AG09319 (cell line): ENCODE measurements around the gene SLC26A11.

Experiments used
- DNase-seq: peaks from one replicate; pipeline ENCODE4 v3.0.0-alpha.2; 2010; ENCODE audit warnings: low read depth; ENCODE audit errors: extremely low read depth
- TF ChIP-seq, protein P1 (sequence below): IDR thresholded peaks from 2 replicates; pipeline ENCODE4 v1.5.1; 2011; ENCODE audit warnings: low read depth, mild to moderate bottlenecking, inconsistent platforms, low read length, moderate library complexity

SLC26A11 gene

GRCh38 chr17:80220054-80220735, at the start of gene SLC26A11, which contains the start of gene SGSH:
Gene SLC26A11 (plus strand): TSS chr17:80220427. CDS start chr17:80221561, 1,134 bp downstream.
Gene SGSH (minus strand): TSS chr17:80220333. CDS start chr17:80220313, 20 bp downstream.
- TF ChIP-seq, protein P1, sequence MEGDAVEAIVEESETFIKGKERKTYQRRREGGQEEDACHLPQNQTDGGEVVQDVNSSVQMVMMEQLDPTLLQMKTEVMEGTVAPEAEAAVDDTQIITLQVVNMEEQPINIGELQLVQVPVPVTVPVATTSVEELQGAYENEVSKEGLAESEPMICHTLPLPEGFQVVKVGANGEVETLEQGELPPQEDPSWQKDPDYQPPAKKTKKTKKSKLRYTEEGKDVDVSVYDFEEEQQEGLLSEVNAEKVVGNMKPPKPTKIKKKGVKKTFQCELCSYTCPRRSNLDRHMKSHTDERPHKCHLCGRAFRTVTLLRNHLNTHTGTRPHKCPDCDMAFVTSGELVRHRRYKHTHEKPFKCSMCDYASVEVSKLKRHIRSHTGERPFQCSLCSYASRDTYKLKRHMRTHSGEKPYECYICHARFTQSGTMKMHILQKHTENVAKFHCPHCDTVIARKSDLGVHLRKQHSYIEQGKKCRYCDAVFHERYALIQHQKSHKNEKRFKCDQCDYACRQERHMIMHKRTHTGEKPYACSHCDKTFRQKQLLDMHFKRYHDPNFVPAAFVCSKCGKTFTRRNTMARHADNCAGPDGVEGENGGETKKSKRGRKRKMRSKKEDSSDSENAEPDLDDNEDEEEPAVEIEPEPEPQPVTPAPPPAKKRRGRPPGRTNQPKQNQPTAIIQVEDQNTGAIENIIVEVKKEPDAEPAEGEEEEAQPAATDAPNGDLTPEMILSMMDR = no peak
- DNase-seq = peak; percentile 14

DNA sequence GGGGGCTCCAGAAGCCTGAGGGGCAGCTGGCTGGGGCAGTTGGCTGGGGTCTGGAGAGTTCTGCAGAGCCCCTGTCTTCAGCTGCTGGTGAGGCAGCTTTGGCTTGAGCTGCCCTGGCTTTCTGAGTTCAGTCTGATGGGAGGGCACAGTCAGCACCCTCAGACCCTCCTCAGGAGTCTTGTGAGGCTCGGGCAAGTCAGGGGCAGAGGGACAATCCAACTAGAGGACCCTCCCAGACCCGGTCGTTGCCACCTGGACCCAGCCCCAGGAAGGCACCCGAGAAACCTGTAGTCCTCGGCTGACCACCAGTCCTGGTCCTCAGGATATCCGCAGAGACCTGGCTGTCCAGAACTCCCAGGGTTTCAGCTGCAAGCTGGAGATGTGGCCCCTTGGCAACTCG, 48.5 kb upstream of the SLC26A11 start:
- no peak for DNase-seq

GRCh38 chr17:80173126-80173525, 47.1 kb upstream of the SLC26A11 start:
- TF ChIP-seq, protein P1 = no peak
- no peak for DNase-seq

More for the DNA sequence above, 48.5 kb upstream of the SLC26A11 start:
- TF ChIP-seq, protein P1 = no peak

GRCh38 chr17:80173916-80174315, 46.3 kb upstream of the SLC26A11 start:
- TF ChIP-seq, protein P1 = no peak
- no peak for DNase-seq

DNA sequence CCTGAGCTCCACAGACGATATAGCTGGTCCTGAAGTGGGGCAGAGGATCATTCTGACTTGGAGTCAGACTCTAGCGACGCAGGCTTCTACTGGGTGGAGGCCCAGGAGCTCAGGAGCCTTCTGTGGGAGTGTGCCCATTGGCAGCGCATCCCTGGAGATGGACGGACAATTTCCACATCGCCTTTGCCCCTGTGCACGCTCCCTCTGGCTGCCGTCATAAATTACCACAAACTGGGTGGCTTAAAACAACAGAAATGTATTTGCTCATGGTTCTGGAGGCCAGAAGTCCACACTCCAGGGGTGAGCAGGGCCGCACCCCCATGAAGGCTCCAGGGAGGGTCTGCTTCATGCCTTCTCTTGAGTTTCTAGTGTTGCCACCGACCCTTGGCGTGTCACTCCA, 43.5 kb upstream of the SLC26A11 start:
- DNase-seq = no peak
- TF ChIP-seq, protein P1 = no peak

DNA sequence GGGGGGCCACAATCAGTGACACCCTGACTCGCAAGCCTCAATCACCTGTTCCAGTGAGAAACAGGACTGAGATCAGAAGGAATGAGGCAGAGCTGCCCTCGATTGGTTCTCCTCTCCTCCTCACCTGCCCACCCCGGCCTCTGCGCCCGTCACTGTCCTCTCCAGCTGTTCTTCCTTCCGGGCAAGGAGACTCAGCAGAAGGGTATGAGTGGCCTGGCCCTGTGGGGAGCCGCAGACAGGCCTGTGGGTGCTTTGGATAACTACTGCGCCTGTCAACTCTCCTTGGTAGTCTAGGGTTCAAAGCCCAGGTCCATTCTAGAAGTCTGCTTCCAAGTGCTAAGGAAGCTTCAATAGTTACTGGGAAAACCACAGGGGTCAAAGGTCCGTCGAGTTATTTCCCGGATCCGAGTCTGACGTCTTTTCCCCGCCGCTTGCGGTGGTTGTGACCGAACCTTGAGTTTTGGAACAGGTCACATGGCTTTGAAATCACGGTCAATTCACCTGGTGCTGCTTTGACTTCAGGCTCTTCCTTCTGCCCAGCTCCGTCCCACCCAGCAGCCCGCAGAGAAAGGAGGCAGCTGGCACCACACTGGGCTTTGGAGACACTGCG, 42.1 kb upstream of the SLC26A11 start:
- TF ChIP-seq, protein P1 = no peak
- DNase-seq = no peak

- TF ChIP-seq, protein P1 = no peak
- no peak for DNase-seq
These were observed 40.0 kb upstream of the SLC26A11 start for GRCh38 chr17:80180192-80180591.
